GM18868 (cell line): ENCODE measurements around the gene MINDY4B.

Experiments
- ATAC-seq: cut with Tn5 transposase; IDR thresholded peaks from one replicate; pipeline ENCODE4 v1.9.1; 2021; ENCODE audit warnings: mild to moderate bottlenecking, moderate library complexity; ENCODE audit not compliant: unreplicated experiment

MINDY4B gene

DNA sequence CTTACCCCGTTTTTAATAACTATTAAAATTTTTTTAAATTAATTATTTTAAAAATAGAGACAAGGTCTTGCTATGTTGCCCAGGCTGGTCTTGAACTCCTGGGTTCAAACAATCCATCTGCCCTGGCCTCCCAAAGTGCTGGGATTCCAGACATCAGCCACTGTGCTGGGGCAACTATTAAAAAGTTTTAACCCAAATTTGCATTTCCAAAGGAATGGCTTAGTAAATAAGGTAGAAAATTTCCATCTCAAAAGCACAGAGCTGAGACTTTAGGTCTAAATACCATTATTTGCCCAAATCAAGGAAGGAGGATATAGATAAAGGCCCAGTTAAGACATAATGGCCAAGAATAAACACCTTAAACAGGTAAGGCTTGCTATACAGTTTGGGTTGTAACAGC lies 56.4 kb downstream of the MINDY4B start:
- no peak for ATAC-seq

GRCh38 chr3:150847433-150847832 lies 57.8 kb downstream of the MINDY4B start:
- ATAC-seq: no peak

GRCh38 chr3:150844484-150844883 lies 60.8 kb downstream of the MINDY4B start:
- ATAC-seq: no peak

DNA sequence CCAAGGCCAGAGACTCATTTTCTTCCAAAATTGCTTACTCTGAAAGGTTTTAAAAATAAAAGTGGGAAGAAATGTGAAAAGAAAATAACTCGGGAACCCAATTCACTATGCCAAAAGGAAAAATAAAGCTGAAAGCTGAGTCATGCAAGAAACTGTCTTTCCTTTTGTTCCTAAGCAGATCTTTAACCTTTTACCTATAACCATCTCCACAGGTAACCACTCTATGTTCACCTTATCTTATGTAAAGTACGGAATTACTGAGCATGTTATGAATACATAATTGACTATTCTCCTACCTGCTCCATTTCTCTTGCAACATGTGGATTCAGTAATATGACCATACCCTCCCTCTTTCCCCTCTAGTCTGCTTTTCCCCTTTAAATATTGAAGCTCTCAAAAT lies 62.0 kb downstream of the MINDY4B start:
- no peak for ATAC-seq

GRCh38 chr3:150840802-150841515 lies 64.3 kb downstream of the MINDY4B start:
- ATAC-seq: no peak

DNA sequence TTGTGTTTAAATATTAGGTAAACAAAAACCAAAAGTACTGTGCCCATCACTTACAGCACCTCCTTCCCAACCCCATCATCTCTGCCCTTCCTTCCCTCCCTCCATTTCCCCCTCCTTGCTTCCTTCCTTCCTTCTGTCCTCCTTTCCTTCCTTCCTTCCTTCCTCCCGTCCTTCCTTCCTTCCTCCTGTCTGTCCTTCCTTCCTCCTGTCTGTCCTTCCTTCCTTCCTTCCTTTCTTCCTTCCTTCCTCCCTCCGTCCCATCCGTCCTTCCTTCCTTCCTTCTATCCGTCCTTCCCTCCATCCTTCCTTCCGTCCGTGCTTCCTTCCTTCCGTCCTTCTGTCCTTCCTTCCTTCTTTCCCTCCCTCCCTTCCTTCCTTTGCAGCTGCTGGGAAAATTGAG lies 74.5 kb downstream of the MINDY4B start:
- ATAC-seq: no peak

DNA sequence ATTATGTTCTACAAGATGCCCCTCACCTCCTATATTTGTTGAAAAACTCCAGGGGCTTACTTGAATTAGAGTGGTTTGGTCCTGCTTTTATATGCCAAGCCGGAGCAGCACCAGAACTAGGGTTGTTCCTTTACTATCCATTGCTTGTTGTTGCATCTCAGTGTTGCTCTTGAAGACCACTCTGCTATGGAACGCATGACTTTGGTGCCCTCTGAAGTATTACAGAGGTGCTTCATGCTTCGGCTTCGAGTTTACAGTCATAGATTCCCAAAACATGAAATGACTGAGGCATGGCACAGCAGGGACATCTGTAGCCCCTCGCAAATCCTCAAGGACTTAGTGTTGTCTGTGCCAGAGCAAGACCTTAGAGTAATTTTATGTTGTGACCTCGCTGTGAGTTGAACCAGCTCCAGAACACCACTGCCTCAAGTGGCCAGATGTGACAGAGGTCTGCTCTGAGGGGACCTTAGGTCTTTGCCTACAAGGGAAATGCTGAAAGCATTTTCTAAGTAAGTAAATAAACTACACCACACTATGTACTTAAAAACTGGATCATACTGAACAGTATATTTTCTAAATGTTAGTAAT lies 75.1 kb downstream of the MINDY4B start:
- peak; percentile 55 for ATAC-seq

DNA sequence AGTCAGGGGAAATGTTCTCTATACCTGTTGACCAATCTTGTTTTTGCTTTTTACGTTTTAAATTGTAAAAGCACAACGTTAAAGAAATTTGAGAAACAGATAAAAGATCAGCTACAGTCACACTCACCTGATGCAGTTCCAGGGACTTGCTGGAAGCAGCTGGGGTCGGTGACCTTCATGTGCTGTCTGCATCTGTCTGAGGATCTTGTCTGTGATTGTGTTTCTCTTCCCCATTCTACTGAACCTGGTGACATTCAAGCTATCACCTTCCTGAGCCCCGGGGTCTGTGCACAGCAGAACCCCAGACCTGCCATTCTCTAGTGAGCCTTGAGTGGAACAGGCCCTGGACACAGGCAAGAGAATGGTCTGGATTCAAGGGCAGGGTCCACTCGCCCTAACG lies 75.8 kb downstream of the MINDY4B start:
- ATAC-seq: no peak

GRCh38 chr3:150828997-150829396 lies 76.2 kb downstream of the MINDY4B start:
- ATAC-seq: no peak

DNA sequence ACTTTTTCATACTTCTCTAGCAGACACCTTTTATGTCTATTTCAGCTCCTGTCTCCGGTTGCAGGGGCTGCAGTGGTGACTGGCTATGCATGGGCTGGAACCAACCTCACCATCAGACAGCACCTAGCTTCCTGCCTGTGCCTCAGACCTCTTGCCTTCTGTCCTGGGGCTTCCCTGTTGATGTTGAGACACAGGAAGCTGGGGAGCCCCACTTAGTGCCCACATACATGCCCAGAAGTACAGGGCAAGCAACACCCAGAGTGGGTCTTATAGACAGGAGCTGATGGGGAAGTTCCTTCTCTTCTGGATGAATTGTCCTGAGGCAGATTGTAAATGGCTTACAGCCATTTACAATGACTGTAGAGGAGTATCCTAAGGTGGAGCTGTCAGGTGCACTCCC lies 77.0 kb downstream of the MINDY4B start:
- no peak for ATAC-seq

DNA sequence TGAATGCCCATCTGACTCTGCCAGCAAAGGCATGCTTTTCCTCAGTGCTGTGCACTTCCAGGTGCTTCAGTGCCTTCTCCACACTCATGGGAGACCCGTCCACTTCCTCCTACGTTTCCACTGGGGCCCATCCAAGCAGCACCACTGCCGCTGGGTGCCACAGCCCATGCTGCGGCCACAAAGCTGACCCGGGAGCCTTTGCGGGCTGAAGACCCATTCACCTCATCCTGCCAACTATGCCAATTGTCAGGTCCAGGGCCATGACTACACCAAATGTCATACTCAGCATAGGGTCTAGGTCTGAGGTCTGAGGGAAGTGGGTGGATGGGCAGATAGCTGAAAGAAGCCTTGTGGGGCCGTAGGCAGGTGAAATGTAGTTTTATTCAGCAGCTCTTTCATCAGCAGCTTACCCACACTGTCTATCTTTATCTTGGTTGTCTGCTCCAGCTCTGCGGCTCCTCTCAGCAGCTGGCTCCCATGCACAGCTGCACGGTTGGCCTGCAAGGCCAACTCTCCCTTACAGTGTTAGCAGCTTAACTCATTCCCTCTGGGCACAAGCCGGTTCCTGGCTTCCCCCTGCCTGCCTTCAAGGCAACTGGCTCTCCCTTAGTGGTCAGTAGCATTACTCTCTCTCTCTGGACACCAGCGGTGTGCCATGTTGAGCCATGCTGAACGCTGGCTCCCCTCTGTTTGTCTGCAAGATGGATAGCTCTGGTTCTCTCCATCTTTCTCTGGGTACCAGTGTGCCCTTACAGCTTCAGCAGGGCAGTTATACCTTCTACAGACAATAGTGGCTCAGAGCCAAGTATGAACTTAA lies 78.6 kb downstream of the MINDY4B start:
- ATAC-seq: no peak

GRCh38 chr3:150825916-150826377 lies 79.3 kb downstream of the MINDY4B start:
- ATAC-seq: no peak

GRCh38 chr3:150825192-150825915 lies 79.9 kb downstream of the MINDY4B start:
- ATAC-seq: no peak

- no peak for ATAC-seq
These were observed 82.0 kb downstream of the MINDY4B start for GRCh38 chr3:150823277-150823676.

GRCh38 chr3:150822636-150823035 lies 82.6 kb downstream of the MINDY4B start:
- no peak for ATAC-seq
